Activated T-helper 1 cell treated with anti-CD3 and anti-CD28 coated beads, Interleukin-12 subunit alpha, Interleukin-12 subunit beta, Interleukin-2, Interleukin-4 antibody, amounts not matched to agents 30 ng/mL and 10 ng/mL and 1 ng/mL, durations not matched to agents 14 hours and 24 hours and 36 hours (primary cell): ENCODE results near the gene HNRNPK. TPM values are rescaled to one million over a fixed set of nuclear protein-coding genes. Genes with fewer than 3 reads are reported as not detected.

Source experiments
- DNase-seq: peaks from one replicate; pipeline ENCODE4 v3.0.0; 2021; ENCODE audit warnings: low spot score
- H3K27ac Mint-ChIP-seq: one replicate; pipeline ENCODE4 v1.8.0; 2021; ENCODE audit warnings: mild to moderate bottlenecking, mixed read lengths
- H3K27me3 Mint-ChIP-seq: one replicate; pipeline ENCODE4 v1.8.0; 2022; ENCODE audit warnings: mild to moderate bottlenecking, moderate library complexity, mixed read lengths; ENCODE audit not compliant: insufficient read depth
- H3K36me3 Mint-ChIP-seq: one replicate; pipeline ENCODE4 v1.8.0; 2021; ENCODE audit warnings: low read depth, mixed read lengths
- H3K4me1 Mint-ChIP-seq: one replicate; pipeline ENCODE4 v1.8.0; 2021; ENCODE audit warnings: low read depth, mixed read lengths
- H3K4me3 Mint-ChIP-seq: one replicate; pipeline ENCODE4 v1.8.0; 2021; ENCODE audit warnings: mild to moderate bottlenecking, moderate library complexity, mixed read lengths
- H3K9me3 Mint-ChIP-seq: one replicate; pipeline ENCODE4 v1.8.0; 2021; ENCODE audit warnings: mixed read lengths
- intact Hi-C: fragments of 100-400 bp; cut with micrococcal nuclease; formaldehyde crosslinking; loops from one replicate; pipeline ENCODE4 v1.15.1; 2024
- total RNA-seq: library from RNA; stranded (reverse); gene quantifications from 2 replicates; pipeline ENCODE4 v1.2.3, GENCODE V29; 2022

The HNRNPK gene
- 861 and 865 TPM in 2 replicates for total RNA-seq

- Mint-ChIP-seq H3K4me1 (peaks cover 58% of the 10 kb centered on the region), H3K27ac (peak within 1 kb of the TSS; percentile 100), H3K9me3 (no peaks in the 10 kb centered on the region), H3K36me3 (peaks cover 48% of the 10 kb centered on the region), H3K4me3 (peak within 1 kb of the TSS; percentile 95), H3K27me3 (peaks cover 2% of the 10 kb centered on the region)
- intact Hi-C loops = loop anchor here (1.0 to 10.0 kb wide), 12 partner anchors 10 to 1827 kb away; partner anchors contain the start of genes GKAP1, IDNK, KIF27 and UBQLN1
- DNase-seq = peak; percentile 98
These were observed at the start of gene HNRNPK for GRCh38 chr9:83979812-83980394. Gene HNRNPK (minus strand): TSS chr9:83980215. CDS start chr9:83978252, 1,963 bp downstream.

- Mint-ChIP-seq H3K27me3 (peaks cover 15% of the 10 kb centered on the region), H3K4me3 (no peak overlapping the region), H3K27ac (no peak overlapping the region), H3K9me3 (no peaks in the 10 kb centered on the region), H3K36me3 (no peaks in the 10 kb centered on the region), H3K4me1 (no peaks in the 10 kb centered on the region)
- intact Hi-C loops = no loop called here
- no peak for DNase-seq
These were observed 47.2 kb upstream of the HNRNPK start for GRCh38 chr9:84027201-84027600.

- Mint-ChIP-seq H3K4me3 (no peak overlapping the region), H3K27ac (no peak overlapping the region), H3K27me3 (peaks cover 10% of the 10 kb centered on the region), H3K9me3 (no peaks in the 10 kb centered on the region), H3K36me3 (no peaks in the 10 kb centered on the region), H3K4me1 (no peaks in the 10 kb centered on the region)
- intact Hi-C loops = no loop called here
- DNase-seq = no peak
These were observed 44.1 kb upstream of the HNRNPK start for GRCh38 chr9:84024041-84024575.

GRCh38 chr9:84007662-84008061 lies 27.6 kb upstream of the HNRNPK start:
- Mint-ChIP-seq H3K4me3 (no peak overlapping the region), H3K27me3 (no peaks in the 10 kb centered on the region), H3K27ac (no peak overlapping the region), H3K4me1 (peaks cover under 1% of the 10 kb centered on the region), H3K36me3 (peaks cover 9% of the 10 kb centered on the region), H3K9me3 (no peaks in the 10 kb centered on the region)
- intact Hi-C loops = no loop called here
- DNase-seq = no peak

- H3K9me3 Mint-ChIP-seq = no peaks in the 10 kb centered on the region
- peaks cover 14% of the 10 kb centered on the region for H3K4me1 Mint-ChIP-seq
- intact Hi-C loops = no loop called here
- H3K27me3 Mint-ChIP-seq = no peaks in the 10 kb centered on the region
- no peak overlapping the region for H3K4me3 Mint-ChIP-seq
- H3K36me3 Mint-ChIP-seq = peaks cover 19% of the 10 kb centered on the region
- no peak for DNase-seq
- H3K27ac Mint-ChIP-seq = no peak overlapping the region
These were observed 23.2 kb upstream of the HNRNPK start for GRCh38 chr9:84003246-84003645.

GRCh38 chr9:84002344-84002743 lies 22.3 kb upstream of the HNRNPK start:
- Mint-ChIP-seq H3K27me3 (no peaks in the 10 kb centered on the region), H3K9me3 (no peaks in the 10 kb centered on the region), H3K27ac (no peak overlapping the region), H3K4me3 (no peak overlapping the region), H3K36me3 (peaks cover 19% of the 10 kb centered on the region), H3K4me1 (peaks cover 14% of the 10 kb centered on the region)
- no peak for DNase-seq
- intact Hi-C loops = no loop called here

GRCh38 chr9:84001621-84002020 lies 21.6 kb upstream of the HNRNPK start:
- no peak overlapping the region for H3K27ac Mint-ChIP-seq
- intact Hi-C loops = no loop called here
- H3K4me3 Mint-ChIP-seq = no peak overlapping the region
- no peaks in the 10 kb centered on the region for H3K27me3 Mint-ChIP-seq
- H3K4me1 Mint-ChIP-seq = peaks cover 16% of the 10 kb centered on the region
- DNase-seq = no peak
- no peaks in the 10 kb centered on the region for H3K9me3 Mint-ChIP-seq
- peaks cover 20% of the 10 kb centered on the region for H3K36me3 Mint-ChIP-seq

- Mint-ChIP-seq H3K4me3 (no peak overlapping the region), H3K36me3 (peaks cover 24% of the 10 kb centered on the region), H3K9me3 (no peaks in the 10 kb centered on the region), H3K27ac (no peak overlapping the region), H3K27me3 (no peaks in the 10 kb centered on the region), H3K4me1 (peaks cover 28% of the 10 kb centered on the region)
- intact Hi-C loops = no loop called here
- DNase-seq = no peak
These were observed 20.2 kb upstream of the HNRNPK start for GRCh38 chr9:84000186-84000585.

- no peak for DNase-seq
- Mint-ChIP-seq H3K27ac (no peak overlapping the region), H3K27me3 (no peaks in the 10 kb centered on the region), H3K36me3 (peaks cover 19% of the 10 kb centered on the region), H3K4me1 (peaks cover 29% of the 10 kb centered on the region), H3K4me3 (no peak overlapping the region), H3K9me3 (no peaks in the 10 kb centered on the region)
- intact Hi-C loops = no loop called here
These were observed 19.3 kb upstream of the HNRNPK start for GRCh38 chr9:83999141-83999918.

- intact Hi-C loops = no loop called here
- no peaks in the 10 kb centered on the region for H3K9me3 Mint-ChIP-seq
- no peak overlapping the region for H3K4me3 Mint-ChIP-seq
- H3K27me3 Mint-ChIP-seq = no peaks in the 10 kb centered on the region
- DNase-seq = no peak
- H3K4me1 Mint-ChIP-seq = peaks cover 37% of the 10 kb centered on the region
- peaks cover 14% of the 10 kb centered on the region for H3K36me3 Mint-ChIP-seq
- no peak overlapping the region for H3K27ac Mint-ChIP-seq
These were observed 16.1 kb upstream of the HNRNPK start for GRCh38 chr9:83996126-83996525.

- Mint-ChIP-seq H3K27ac (no peak overlapping the region), H3K9me3 (no peaks in the 10 kb centered on the region), H3K4me1 (peaks cover 37% of the 10 kb centered on the region), H3K27me3 (no peaks in the 10 kb centered on the region), H3K36me3 (peaks cover 21% of the 10 kb centered on the region), H3K4me3 (no peak overlapping the region)
- no peak for DNase-seq
- intact Hi-C loops = no loop called here
These were observed 12.9 kb upstream of the HNRNPK start for GRCh38 chr9:83992901-83993300.

- H3K4me3 Mint-ChIP-seq = no peak overlapping the region
- DNase-seq = no peak
- H3K36me3 Mint-ChIP-seq = peaks cover 22% of the 10 kb centered on the region
These were observed 12.4 kb upstream of the HNRNPK start for GRCh38 chr9:83992407-83992806.

GRCh38 chr9:83991355-83991754 lies 11.3 kb upstream of the HNRNPK start:
- Mint-ChIP-seq H3K4me3 (no peak overlapping the region), H3K36me3 (peaks cover 22% of the 10 kb centered on the region), H3K27me3 (no peaks in the 10 kb centered on the region), H3K27ac (no peak overlapping the region), H3K9me3 (no peaks in the 10 kb centered on the region), H3K4me1 (peaks cover 46% of the 10 kb centered on the region)
- intact Hi-C loops = no loop called here
- DNase-seq = no peak

More at GRCh38 chr9:83992407-83992806, 12.4 kb upstream of the HNRNPK start:
- intact Hi-C loops = no loop called here
- H3K9me3 Mint-ChIP-seq = no peaks in the 10 kb centered on the region
- no peak overlapping the region for H3K27ac Mint-ChIP-seq
- peaks cover 41% of the 10 kb centered on the region for H3K4me1 Mint-ChIP-seq
- no peaks in the 10 kb centered on the region for H3K27me3 Mint-ChIP-seq
